ENCODE data around the gene NFIL3.

NFIL3 gene

GRCh38 chr9:91418215-91418610 is 5.4 kb downstream of the NFIL3 start:
- ChIA-PET CTCF (interaction anchor here (1.0 to 1.2 kb wide), 3 partner anchors 16 to 381 kb away, joined by 3 read pairs; no protein-coding TSS in a partner anchor), POLR2A (no interaction called here)
- no peak for DNase-seq
- H3K4me1 ChIP-seq (ENCODE audit: control extremely low read depth in 1 of 4, control insufficient read depth in 4 of 4, insufficient read depth in 4 of 4, low read length in 3 of 4): peaks cover 25 to 30% (median 26%) of the 10 kb centered on the region in 4 experiments
- H3K27ac ChIP-seq (ENCODE audit: insufficient read depth in 1 of 2, low read depth in 1 of 2, low read length in 2 of 2, poor library complexity in 1 of 2, severe bottlenecking in 2 of 2): no peak overlapping the region
- H3K36me3 ChIP-seq (ENCODE audit: control insufficient read depth in 4 of 4, insufficient read depth in 4 of 4, low read length in 3 of 4): no peaks in the 10 kb centered on the region
- peaks cover 5 to 55% (median 11%) of the 10 kb centered on the region in 5 experiments for H3K27me3 ChIP-seq (replicated peaks in 2 of 5; ENCODE audit: control insufficient read depth in 4 of 5, insufficient read depth in 5 of 5, low read length in 4 of 5)
- no peaks in the 10 kb centered on the region for H3K9me3 ChIP-seq (ENCODE audit: control extremely low read depth in 1 of 5, control insufficient read depth in 4 of 5, insufficient read depth in 2 of 5, low read depth in 1 of 5, low read length in 4 of 5)
- no peak overlapping the region for H3K4me3 ChIP-seq (ENCODE audit: control insufficient read depth in 1 of 7, extremely low read depth in 1 of 7, insufficient read depth in 4 of 7, low read depth in 2 of 7, low read length in 6 of 7)

- Histone ChIP-seq H3K9me3 (ENCODE audit: control extremely low read depth in 1 of 5, control insufficient read depth in 4 of 5, insufficient read depth in 2 of 5, low read depth in 1 of 5, low read length in 4 of 5) (no peaks in the 10 kb centered on the region), H3K4me3 (ENCODE audit: control insufficient read depth in 1 of 7, extremely low read depth in 1 of 7, insufficient read depth in 4 of 7, low read depth in 2 of 7, low read length in 6 of 7) (no peak overlapping the region), H3K27ac (ENCODE audit: insufficient read depth in 1 of 2, low read depth in 1 of 2, low read length in 2 of 2, poor library complexity in 1 of 2, severe bottlenecking in 2 of 2) (no peak overlapping the region), H3K36me3 (ENCODE audit: control insufficient read depth in 4 of 4, insufficient read depth in 4 of 4, low read length in 3 of 4) (no peaks in the 10 kb centered on the region), H3K4me1 (ENCODE audit: control extremely low read depth in 1 of 4, control insufficient read depth in 4 of 4, insufficient read depth in 4 of 4, low read length in 3 of 4) (peaks cover 20 to 25% (median 22%) of the 10 kb centered on the region in 4 experiments), H3K27me3 (replicated peaks in 2 of 5; ENCODE audit: control insufficient read depth in 4 of 5, insufficient read depth in 5 of 5, low read length in 4 of 5) (peaks cover 5 to 55% (median 11%) of the 10 kb centered on the region in 5 experiments)
- WGBS (ENCODE audit: insufficient coverage): no CpG with 5 or more reads among the region's 9 CpGs
- CTCF ChIA-PET: interaction anchor here (1.0 to 1.2 kb wide), 3 partner anchors 16 to 381 kb away, joined by 3 read pairs; no protein-coding TSS in a partner anchor
- POLR2A ChIA-PET: no interaction called here
- DNase-seq: no peak
Measured at GRCh38 chr9:91417602-91418214, 5.9 kb downstream of the NFIL3 start.

- no peaks in the 10 kb centered on the region for H3K9me3 ChIP-seq (ENCODE audit: control extremely low read depth in 1 of 5, control insufficient read depth in 4 of 5, insufficient read depth in 2 of 5, low read depth in 1 of 5, low read length in 4 of 5)
- peaks cover 7 to 19% (median 11%) of the 10 kb centered on the region in 4 experiments for H3K4me1 ChIP-seq (ENCODE audit: control extremely low read depth in 1 of 4, control insufficient read depth in 4 of 4, insufficient read depth in 4 of 4, low read length in 3 of 4)
- H3K4me3 ChIP-seq (ENCODE audit: control insufficient read depth in 1 of 7, extremely low read depth in 1 of 7, insufficient read depth in 4 of 7, low read depth in 2 of 7, low read length in 6 of 7): no peak overlapping the region
- 89% methylated on average over 1 of the region's 4 CpGs for WGBS (ENCODE audit: insufficient coverage)
- CTCF ChIA-PET: interaction anchor here (1.6 kb wide), 1 partner anchor 11 kb away, joined by 3 read pairs; no protein-coding TSS in a partner anchor
- H3K27me3 ChIP-seq (replicated peaks in 2 of 5; ENCODE audit: control insufficient read depth in 4 of 5, insufficient read depth in 5 of 5, low read length in 4 of 5): peaks cover 0 to 40% (median 10%) of the 10 kb centered on the region in 5 experiments
- no peaks in the 10 kb centered on the region for H3K36me3 ChIP-seq (ENCODE audit: control insufficient read depth in 4 of 4, insufficient read depth in 4 of 4, low read length in 3 of 4)
- POLR2A ChIA-PET: no interaction called here
- no peak overlapping the region for H3K27ac ChIP-seq (ENCODE audit: insufficient read depth in 1 of 2, low read depth in 1 of 2, low read length in 2 of 2, poor library complexity in 1 of 2, severe bottlenecking in 2 of 2)
- no peak for DNase-seq
Measured at GRCh38 chr9:91416096-91416712, 7.4 kb downstream of the NFIL3 start.

- peaks cover 0 to 4% (median 2%) of the 10 kb centered on the region in 4 experiments for H3K36me3 ChIP-seq (ENCODE audit: control insufficient read depth in 4 of 4, insufficient read depth in 4 of 4, low read length in 3 of 4)
- CTCF ChIA-PET: interaction anchor here (1.6 kb wide), 1 partner anchor 10 kb away, joined by 3 read pairs; no protein-coding TSS in a partner anchor
- H3K4me3 ChIP-seq (ENCODE audit: control insufficient read depth in 1 of 7, extremely low read depth in 1 of 7, insufficient read depth in 4 of 7, low read depth in 2 of 7, low read length in 6 of 7): no peak overlapping the region
- WGBS (ENCODE audit: insufficient coverage): 92% methylated on average over 1 of the region's 3 CpGs
- DNase-seq: no peak
- no peak overlapping the region for H3K27ac ChIP-seq (ENCODE audit: insufficient read depth in 1 of 2, low read depth in 1 of 2, low read length in 2 of 2, poor library complexity in 1 of 2, severe bottlenecking in 2 of 2)
- POLR2A ChIA-PET: no interaction called here
- no peaks in the 10 kb centered on the region for H3K9me3 ChIP-seq (ENCODE audit: control extremely low read depth in 1 of 5, control insufficient read depth in 4 of 5, insufficient read depth in 2 of 5, low read depth in 1 of 5, low read length in 4 of 5)
- H3K4me1 ChIP-seq (ENCODE audit: control extremely low read depth in 1 of 4, control insufficient read depth in 4 of 4, insufficient read depth in 4 of 4, low read length in 3 of 4): peaks cover 5 to 15% (median 11%) of the 10 kb centered on the region in 4 experiments
- H3K27me3 ChIP-seq (replicated peaks in 2 of 5; ENCODE audit: control insufficient read depth in 4 of 5, insufficient read depth in 5 of 5, low read length in 4 of 5): peaks cover 0 to 32% (median 6%) of the 10 kb centered on the region in 5 experiments
Measured at GRCh38 chr9:91415290-91415689, 8.3 kb downstream of the NFIL3 start.

GRCh38 chr9:91412941-91413340 is 10.7 kb downstream of the NFIL3 start:
- H3K4me3 ChIP-seq (ENCODE audit: control insufficient read depth in 1 of 7, extremely low read depth in 1 of 7, insufficient read depth in 4 of 7, low read depth in 2 of 7, low read length in 6 of 7): no peak overlapping the region
- ChIA-PET CTCF (interaction anchor here (0.8 kb wide), 1 partner anchor 124 kb away, joined by 3 read pairs; no protein-coding TSS in a partner anchor), POLR2A (no interaction called here)
- peaks cover 0 to 18% (median 11%) of the 10 kb centered on the region in 4 experiments for H3K36me3 ChIP-seq (ENCODE audit: control insufficient read depth in 4 of 4, insufficient read depth in 4 of 4, low read length in 3 of 4)
- DNase-seq: no peak
- no peak overlapping the region for H3K27ac ChIP-seq (ENCODE audit: insufficient read depth in 1 of 2, low read depth in 1 of 2, low read length in 2 of 2, poor library complexity in 1 of 2, severe bottlenecking in 2 of 2)
- H3K9me3 ChIP-seq (ENCODE audit: control extremely low read depth in 1 of 5, control insufficient read depth in 4 of 5, insufficient read depth in 2 of 5, low read depth in 1 of 5, low read length in 4 of 5): no peaks in the 10 kb centered on the region
- H3K4me1 ChIP-seq (ENCODE audit: control extremely low read depth in 1 of 4, control insufficient read depth in 4 of 4, insufficient read depth in 4 of 4, low read length in 3 of 4): peaks cover 5 to 10% (median 7%) of the 10 kb centered on the region in 4 experiments
- H3K27me3 ChIP-seq (replicated peaks in 2 of 5; ENCODE audit: control insufficient read depth in 4 of 5, insufficient read depth in 5 of 5, low read length in 4 of 5): peaks cover 0 to 10% (median 0%) of the 10 kb centered on the region in 5 experiments
- WGBS (ENCODE audit: insufficient coverage): 86% methylated on average over 1 of the region's 2 CpGs

GRCh38 chr9:91411096-91411771 is 12.4 kb downstream of the NFIL3 start:
- no peaks in the 10 kb centered on the region for H3K9me3 ChIP-seq (ENCODE audit: control extremely low read depth in 1 of 5, control insufficient read depth in 4 of 5, insufficient read depth in 2 of 5, low read depth in 1 of 5, low read length in 4 of 5)
- H3K27ac ChIP-seq (ENCODE audit: insufficient read depth in 1 of 2, low read depth in 1 of 2, low read length in 2 of 2, poor library complexity in 1 of 2, severe bottlenecking in 2 of 2): no peak overlapping the region
- 77% methylated on average over 3 of the region's 5 CpGs for WGBS (ENCODE audit: insufficient coverage)
- ChIA-PET POLR2A (interaction anchor here (0.6 to 0.8 kb wide), 2 partner anchors 13 to 14 kb away, joined by 3 read pairs; no protein-coding TSS in a partner anchor), CTCF (interaction anchor here (0.5 to 2.0 kb wide), 4 partner anchors 9 to 322 kb away, joined by 3 to 6 read pairs (median 6); no protein-coding TSS in a partner anchor)
- H3K4me1 ChIP-seq (ENCODE audit: control extremely low read depth in 1 of 4, control insufficient read depth in 4 of 4, insufficient read depth in 4 of 4, low read length in 3 of 4): peaks cover 5 to 10% (median 7%) of the 10 kb centered on the region in 4 experiments
- peak in 2 of 3 donors; percentile 55 to 66 for DNase-seq
- H3K4me3 ChIP-seq (ENCODE audit: control insufficient read depth in 1 of 7, extremely low read depth in 1 of 7, insufficient read depth in 4 of 7, low read depth in 2 of 7, low read length in 6 of 7): peak overlapping the region in 1 of 7 experiments; percentile 28
- peaks cover 0 to 18% (median 11%) of the 10 kb centered on the region in 4 experiments for H3K36me3 ChIP-seq (ENCODE audit: control insufficient read depth in 4 of 4, insufficient read depth in 4 of 4, low read length in 3 of 4)
- H3K27me3 ChIP-seq (replicated peaks in 2 of 5; ENCODE audit: control insufficient read depth in 4 of 5, insufficient read depth in 5 of 5, low read length in 4 of 5): peaks cover 0 to 2% (median 0%) of the 10 kb centered on the region in 5 experiments
